ENCODE results near the gene AK8. TPM values are rescaled to one million over a fixed set of nuclear protein-coding genes. Genes with fewer than 3 reads are reported as not detected.

The AK8 gene
- total RNA-seq, 4 donors from 2014 or later, result 1.4 to 3.7 (median 1.8) TPM

DNA sequence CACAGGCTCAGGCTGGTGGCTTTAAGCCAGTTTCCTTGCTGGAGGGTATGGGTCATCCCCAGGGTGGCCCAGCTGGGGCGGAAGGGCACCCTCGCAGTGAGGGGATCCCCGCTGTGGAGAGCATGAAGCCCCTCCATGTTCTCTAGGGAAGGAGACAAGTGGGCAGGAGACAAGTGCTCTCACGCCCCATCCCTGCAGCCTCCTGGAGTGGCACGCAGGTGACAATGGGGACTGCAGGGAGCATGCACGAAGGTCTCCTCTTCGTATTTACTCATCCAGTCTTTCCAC is 124.5 kb downstream of the AK8 start:
- no peaks in the 10 kb centered on the region for H3K9me3 ChIP-seq
- H3K36me3 ChIP-seq, result no peaks in the 10 kb centered on the region
- H3K27me3 ChIP-seq, result no peaks in the 10 kb centered on the region
- peak in 1 of 2 donors; percentile 32 for DNase-seq (ENCODE audit: low spot score in 2 of 2)
- TF ChIP-seq POLR2A (IDR thresholded peaks at IDR 0.05) (no peak), POLR2AphosphoS5 (IDR thresholded peaks at IDR 0.05) (no peak), EP300 (IDR thresholded peaks at IDR 0.05) (no peak)
- TF ChIP-seq, protein P1, sequence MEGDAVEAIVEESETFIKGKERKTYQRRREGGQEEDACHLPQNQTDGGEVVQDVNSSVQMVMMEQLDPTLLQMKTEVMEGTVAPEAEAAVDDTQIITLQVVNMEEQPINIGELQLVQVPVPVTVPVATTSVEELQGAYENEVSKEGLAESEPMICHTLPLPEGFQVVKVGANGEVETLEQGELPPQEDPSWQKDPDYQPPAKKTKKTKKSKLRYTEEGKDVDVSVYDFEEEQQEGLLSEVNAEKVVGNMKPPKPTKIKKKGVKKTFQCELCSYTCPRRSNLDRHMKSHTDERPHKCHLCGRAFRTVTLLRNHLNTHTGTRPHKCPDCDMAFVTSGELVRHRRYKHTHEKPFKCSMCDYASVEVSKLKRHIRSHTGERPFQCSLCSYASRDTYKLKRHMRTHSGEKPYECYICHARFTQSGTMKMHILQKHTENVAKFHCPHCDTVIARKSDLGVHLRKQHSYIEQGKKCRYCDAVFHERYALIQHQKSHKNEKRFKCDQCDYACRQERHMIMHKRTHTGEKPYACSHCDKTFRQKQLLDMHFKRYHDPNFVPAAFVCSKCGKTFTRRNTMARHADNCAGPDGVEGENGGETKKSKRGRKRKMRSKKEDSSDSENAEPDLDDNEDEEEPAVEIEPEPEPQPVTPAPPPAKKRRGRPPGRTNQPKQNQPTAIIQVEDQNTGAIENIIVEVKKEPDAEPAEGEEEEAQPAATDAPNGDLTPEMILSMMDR (IDR thresholded peaks at IDR 0.05), result no peak
- no peak overlapping the region for H3K4me3 ChIP-seq
- 84% methylated on average over 6 of the region's 7 CpGs for WGBS
- H3K4me1 ChIP-seq, result peaks cover 5% of the 10 kb centered on the region
- no peak overlapping the region for H3K27ac ChIP-seq

DNA sequence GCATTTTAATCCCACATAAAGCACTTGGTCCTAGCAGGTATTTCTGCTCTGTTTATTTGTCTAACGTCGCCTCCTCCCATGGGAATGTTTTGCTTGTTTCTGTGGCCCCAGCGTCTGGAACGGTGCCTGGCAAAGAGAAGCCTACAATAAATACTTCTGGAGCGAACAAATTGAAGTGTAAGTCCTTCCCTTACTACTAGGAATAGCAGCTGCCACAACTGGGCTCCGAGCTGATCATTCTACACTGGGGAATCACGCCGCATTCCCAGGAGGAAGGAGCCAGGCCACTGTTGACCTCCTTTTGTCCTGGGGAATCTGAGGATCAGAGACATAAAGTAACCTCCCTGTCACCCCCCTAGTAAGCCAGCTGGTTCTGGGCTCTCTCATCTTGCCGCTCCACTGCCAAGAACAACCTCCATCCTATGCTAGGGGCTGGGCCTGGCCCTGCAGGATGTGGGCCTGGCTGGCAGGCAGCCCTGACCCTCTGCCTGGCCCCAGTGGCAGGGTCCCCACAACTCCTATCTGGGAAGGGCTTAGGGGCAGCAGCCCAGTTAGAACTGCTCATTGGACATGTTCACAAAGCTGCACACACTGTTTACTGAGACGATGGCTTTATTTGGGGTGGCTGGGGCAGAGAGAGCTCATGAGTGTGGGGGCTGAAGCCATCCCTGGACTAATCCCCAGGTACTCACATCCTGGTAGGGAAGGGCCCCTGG is 125.0 kb downstream of the AK8 start:
- no peak for TF ChIP-seq POLR2A (IDR thresholded peaks at IDR 0.05)
- WGBS, result 60% methylated on average over 9 of the region's 10 CpGs
- Histone ChIP-seq H3K27ac (no peak overlapping the region), H3K4me3 (no peak overlapping the region), H3K36me3 (no peaks in the 10 kb centered on the region), H3K4me1 (peaks cover 5% of the 10 kb centered on the region), H3K9me3 (no peaks in the 10 kb centered on the region), H3K27me3 (no peaks in the 10 kb centered on the region)
- DNase-seq (ENCODE audit: low spot score in 2 of 2), result peak in 1 of 2 donors; percentile 43

DNA sequence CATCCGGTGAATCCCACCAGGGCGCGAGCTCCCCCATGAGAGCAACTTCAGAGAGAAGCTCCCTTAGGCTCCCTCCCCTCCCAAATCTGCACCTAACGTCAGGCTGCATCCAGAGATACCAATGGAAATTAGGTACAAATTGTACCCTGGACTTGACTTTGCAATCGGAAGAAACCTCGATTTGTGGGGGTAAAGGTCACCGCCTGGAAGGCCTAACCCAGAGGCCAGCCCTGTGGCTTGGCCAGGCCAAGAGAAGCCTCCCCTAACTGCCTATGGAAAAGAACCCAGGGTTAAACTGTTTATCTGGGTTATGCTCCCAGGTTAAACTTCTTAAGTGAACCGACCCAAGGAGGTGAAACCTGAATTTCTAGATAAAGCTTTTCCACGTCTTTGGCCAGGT is 127.4 kb downstream of the AK8 start:
- Histone ChIP-seq H3K36me3 (no peaks in the 10 kb centered on the region), H3K4me3 (no peak overlapping the region), H3K27me3 (peaks cover 1% of the 10 kb centered on the region), H3K27ac (no peak overlapping the region), H3K4me1 (no peaks in the 10 kb centered on the region), H3K9me3 (no peaks in the 10 kb centered on the region)
- peak in 1 of 2 donors; percentile 28 for DNase-seq (ENCODE audit: low spot score in 2 of 2)
- TF ChIP-seq POLR2A (IDR thresholded peaks at IDR 0.05) (no peak), EP300 (IDR thresholded peaks at IDR 0.05) (no peak), POLR2AphosphoS5 (IDR thresholded peaks at IDR 0.05) (no peak)
- TF ChIP-seq, protein P1 (IDR thresholded peaks at IDR 0.05), result no peak
- WGBS, result 81% methylated on average over 9 of the region's 9 CpGs

DNA sequence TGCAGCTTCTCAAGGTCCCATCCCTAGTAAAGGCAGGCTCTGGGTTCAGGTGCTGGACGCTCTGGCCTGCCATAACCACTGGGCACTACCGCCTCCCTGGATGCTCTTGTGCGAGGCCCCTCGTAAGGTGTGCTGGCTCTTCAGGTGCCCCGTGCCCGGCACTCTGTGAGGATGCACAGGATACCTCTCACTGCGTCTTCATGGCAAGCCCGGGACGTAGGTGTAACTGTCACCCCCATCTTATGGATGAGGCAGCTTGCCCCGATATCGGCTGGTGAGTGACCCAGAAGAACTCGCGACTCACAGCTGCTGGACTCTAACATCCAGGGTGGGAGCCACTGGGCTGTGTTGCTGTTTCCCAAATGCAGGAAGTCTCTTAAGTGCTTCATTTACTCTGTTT is 128.8 kb downstream of the AK8 start:
- peak; percentile 28 to 38 for DNase-seq (ENCODE audit: low spot score in 2 of 2)
- WGBS, result 88% methylated on average over 13 of the region's 13 CpGs

DNA sequence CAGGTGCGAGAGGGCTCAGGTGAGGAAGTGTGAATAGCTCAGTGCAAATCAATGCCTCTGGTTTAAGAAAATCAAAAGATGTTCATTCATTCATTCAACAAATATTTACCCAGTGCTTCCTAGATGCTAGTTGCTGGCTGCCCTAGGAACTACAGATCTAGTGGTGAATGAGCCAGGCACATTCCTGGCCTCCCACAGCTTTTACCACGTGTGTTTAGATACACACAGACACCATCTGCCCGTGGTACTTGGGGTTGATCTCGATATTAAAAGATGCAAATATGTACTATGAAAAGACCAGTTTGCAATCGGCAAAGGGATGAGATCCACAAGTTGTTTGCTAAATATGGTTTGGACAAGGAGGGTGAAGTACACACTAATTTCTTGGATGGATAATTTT is 129.6 kb downstream of the AK8 start:
- no peaks in the 10 kb centered on the region for H3K36me3 ChIP-seq
- no peak overlapping the region for H3K27ac ChIP-seq
- H3K4me3 ChIP-seq, result no peak overlapping the region
- peaks cover 13% of the 10 kb centered on the region for H3K27me3 ChIP-seq
- no peaks in the 10 kb centered on the region for H3K9me3 ChIP-seq
- 55% methylated on average over 5 of the region's 5 CpGs for WGBS
- DNase-seq (ENCODE audit: low spot score in 2 of 2), result peak in 1 of 2 donors; percentile 38
- TF ChIP-seq POLR2A (IDR thresholded peaks at IDR 0.05), result no peak
- TF ChIP-seq POLR2AphosphoS5 (IDR thresholded peaks at IDR 0.05), result no peak
- TF ChIP-seq, protein P1 (IDR thresholded peaks at IDR 0.05), result no peak
- no peak for TF ChIP-seq EP300 (IDR thresholded peaks at IDR 0.05)
- H3K4me1 ChIP-seq, result peaks cover 5% of the 10 kb centered on the region

More for the DNA sequence above, 128.8 kb downstream of the AK8 start:
- no peak overlapping the region for H3K27ac ChIP-seq
- no peak for TF ChIP-seq POLR2AphosphoS5 (IDR thresholded peaks at IDR 0.05)
- TF ChIP-seq, protein P1 (IDR thresholded peaks at IDR 0.05), result no peak
- TF ChIP-seq POLR2A (IDR thresholded peaks at IDR 0.05), result no peak
- TF ChIP-seq EP300 (IDR thresholded peaks at IDR 0.05), result no peak
- peaks cover 9% of the 10 kb centered on the region for H3K27me3 ChIP-seq
- H3K4me1 ChIP-seq, result peaks cover 5% of the 10 kb centered on the region
- H3K9me3 ChIP-seq, result no peaks in the 10 kb centered on the region
- no peak overlapping the region for H3K4me3 ChIP-seq
- no peaks in the 10 kb centered on the region for H3K36me3 ChIP-seq
